NCI-H226 (cell line): ENCODE measurements around the gene LMAN2.
"Not testable (repeated sequence)": the region's sequence is repeated elsewhere in the genome, so short reads cannot be mapped to it uniquely, and the experiment has no call there.

Experiments
- DNase-seq: peaks from one replicate; pipeline ENCODE4 v3.0.0-alpha.2; 2015

LMAN2 gene

DNA sequence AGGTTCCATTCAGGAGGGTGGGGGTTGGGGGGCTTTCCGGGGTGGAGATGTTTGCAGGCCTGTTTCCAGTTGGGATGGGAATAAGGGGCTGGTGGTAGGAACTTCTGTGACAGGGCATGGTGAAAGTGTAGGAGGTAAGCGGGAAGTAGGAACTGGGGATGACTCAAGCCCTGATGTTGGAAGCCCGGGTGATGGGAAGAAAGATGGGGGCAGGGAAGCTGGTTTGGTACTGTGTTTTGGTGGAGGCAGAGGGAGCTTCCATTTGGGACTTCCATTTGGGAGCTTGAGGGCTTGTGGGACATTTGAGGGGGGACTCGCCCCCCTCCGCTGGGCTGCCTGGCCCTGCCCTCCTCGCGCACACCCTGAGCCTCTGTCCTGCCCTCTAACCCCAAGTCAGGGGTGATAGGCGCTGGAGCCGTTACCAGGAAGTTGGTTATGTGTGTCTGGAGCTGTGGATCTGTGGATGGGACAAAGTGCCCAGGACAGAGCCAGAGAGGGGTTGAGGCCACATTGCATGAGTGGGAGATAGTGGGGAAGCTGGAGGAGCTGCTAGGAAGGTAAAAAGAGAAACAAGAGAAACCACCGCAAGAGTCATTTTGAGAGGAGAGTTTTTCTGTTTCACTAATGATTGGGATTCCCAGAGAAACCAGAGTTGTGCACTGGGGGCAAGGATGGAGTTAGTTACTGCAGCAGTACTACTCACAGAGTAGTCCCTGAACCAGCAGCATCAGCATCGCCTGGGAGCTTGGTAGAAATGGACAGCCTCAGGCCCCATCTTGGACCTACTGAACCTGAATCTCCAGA is 12.9 kb upstream of the LMAN2 start:
- DNase-seq, result peak; percentile 24

DNA sequence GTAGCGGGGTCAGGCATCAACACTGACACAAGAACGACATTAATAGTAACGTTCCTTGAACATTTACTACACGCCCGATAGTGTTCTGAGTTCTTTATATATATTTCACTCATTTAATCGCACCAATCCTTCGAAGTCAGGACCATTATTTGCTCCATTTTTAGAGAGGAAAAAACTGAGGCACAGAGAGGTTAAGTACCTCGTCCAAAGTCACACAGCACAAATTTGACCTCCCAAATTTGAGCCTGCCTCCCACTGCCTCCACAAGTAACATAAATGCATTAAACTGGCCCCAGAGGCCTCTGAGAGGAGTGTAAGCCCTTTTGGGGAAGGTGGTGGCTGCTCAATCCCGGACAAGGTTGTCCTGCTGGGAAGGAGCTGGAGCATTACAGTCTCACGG is 12.1 kb upstream of the LMAN2 start:
- DNase-seq, result no peak

GRCh38 chr5:177362610-177363507 is 11.4 kb upstream of the LMAN2 start:
- DNase-seq, result peak; percentile 47

DNA sequence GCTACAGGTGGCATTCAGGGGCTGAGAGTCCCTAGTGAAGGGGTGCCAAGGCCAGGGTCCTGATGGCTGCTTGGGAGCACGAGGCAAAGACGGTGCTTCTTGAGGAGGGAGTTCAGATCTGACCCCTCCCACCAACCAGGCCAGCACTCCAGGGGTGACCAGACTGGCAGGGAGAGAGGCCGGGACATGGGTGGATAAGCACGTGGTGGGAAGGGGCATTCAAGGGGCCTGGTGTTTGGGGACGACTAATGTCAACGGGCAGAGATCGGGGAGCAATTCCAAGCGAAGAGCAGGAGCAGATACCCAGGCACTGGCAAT is 10.8 kb upstream of the LMAN2 start:
- no peak for DNase-seq

DNA sequence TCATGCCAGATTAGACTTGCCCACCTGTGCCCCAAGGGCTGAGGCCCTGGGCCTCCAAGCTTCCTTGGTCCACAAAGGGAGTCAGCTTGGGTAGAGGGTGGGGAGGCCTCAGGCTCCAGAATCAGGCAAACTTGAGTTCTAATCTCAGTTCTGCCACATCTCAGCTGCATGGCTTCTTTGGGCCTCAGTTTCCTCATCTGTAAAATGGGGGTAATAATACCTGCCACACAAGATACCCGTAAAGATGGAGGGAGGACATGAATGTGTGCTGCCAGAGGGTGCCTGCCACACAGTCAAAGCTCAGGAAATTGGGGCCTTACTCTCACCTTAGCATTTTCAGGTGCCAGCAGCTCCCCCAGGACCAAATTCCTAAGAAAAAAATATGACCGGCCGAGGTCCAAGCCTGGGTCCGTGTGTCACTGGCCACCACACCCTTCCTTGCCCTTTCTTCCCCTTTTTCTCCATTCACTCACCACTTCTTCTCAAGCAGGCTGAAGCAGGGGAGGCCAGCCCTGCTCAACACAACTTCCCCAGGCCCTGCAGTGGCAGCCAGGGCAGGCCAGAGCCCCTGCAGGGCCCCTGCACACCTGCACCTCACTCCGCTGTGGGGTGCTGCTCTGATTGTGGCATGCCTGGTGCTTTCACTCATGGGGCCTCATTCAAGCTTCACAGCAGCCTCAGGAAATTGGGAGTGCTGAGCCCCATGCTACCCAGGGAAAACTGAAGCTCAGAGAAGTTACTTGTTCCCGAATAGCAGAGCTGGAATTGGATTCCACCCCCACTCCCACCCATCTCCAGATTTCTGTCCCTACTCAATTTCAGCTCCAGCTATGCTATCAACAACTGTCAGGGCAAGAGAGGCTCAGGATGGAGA is 10.2 kb upstream of the LMAN2 start:
- no peak for DNase-seq

DNA sequence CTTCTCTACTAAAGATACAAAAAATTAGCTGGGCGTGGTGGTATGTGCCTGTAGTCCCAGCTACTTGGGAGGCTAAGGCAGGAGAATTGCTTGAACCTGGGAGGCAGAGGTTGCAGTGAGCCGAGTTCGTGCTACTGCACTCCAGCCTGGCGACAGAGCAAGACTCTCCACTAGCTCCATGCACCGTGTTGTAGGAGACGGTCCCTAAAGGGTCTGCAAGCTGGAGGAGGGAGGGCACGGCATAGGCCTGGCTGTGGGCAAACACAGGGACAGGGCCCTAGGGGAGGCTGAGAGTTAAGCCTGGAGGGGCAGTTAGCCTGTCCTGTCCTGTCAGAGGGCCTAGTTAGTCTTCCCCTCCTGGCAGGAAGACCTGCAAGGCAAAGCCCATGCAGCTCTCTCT is 9.3 kb upstream of the LMAN2 start:
- not testable (repeated sequence) for DNase-seq

DNA sequence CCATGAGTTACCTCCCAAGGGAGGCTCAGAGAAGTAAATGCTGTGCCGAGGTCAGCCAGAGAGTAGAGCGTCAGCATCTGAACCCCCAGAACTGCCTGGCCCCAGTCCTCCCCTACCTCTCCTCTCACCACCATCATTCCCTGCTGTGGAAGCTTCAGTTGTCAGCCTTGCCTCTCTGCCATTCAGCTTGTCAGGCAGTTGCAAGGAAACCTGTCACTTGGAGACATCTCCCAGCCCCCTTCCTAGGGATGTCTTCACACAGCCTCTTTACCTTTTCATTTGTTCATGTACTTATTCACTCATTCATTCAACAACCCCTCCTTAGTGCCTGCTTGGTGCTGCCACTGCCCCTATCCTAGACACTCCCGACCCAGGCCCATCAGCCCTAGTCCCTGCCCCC is 8.4 kb upstream of the LMAN2 start:
- DNase-seq, result no peak

DNA sequence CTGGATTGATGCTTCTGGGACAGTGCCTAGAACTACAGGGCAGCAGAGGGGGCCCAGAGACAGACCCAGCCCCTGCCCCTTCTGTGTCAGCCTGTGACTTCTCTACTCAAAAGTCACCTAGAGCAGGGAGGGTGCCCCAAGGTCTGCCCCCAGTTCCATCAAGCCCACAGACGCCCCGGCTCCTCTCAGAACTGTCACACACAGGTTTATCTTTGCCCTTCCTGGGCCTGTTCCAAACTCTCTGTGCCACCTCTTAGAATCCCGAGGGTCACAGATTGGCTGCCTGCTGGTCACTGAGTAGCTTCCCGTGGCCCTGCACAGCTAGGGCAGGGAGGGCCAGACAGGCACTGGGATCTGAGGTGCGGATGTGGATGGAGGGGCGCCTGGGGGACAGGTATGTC is 8.0 kb upstream of the LMAN2 start:
- DNase-seq, result no peak

GRCh38 chr5:177358370-177358819 is 6.9 kb upstream of the LMAN2 start:
- DNase-seq, result no peak

- DNase-seq, result peak; percentile 68
Measured at GRCh38 chr5:177357459-177358351, 6.2 kb upstream of the LMAN2 start, which contains the start of gene RGS14. Gene RGS14 (plus strand): TSS chr5:177357924. CDS start chr5:177358025, 101 bp downstream.

GRCh38 chr5:177357146-177357458 is 5.6 kb upstream of the LMAN2 start:
- no peak for DNase-seq

DNA sequence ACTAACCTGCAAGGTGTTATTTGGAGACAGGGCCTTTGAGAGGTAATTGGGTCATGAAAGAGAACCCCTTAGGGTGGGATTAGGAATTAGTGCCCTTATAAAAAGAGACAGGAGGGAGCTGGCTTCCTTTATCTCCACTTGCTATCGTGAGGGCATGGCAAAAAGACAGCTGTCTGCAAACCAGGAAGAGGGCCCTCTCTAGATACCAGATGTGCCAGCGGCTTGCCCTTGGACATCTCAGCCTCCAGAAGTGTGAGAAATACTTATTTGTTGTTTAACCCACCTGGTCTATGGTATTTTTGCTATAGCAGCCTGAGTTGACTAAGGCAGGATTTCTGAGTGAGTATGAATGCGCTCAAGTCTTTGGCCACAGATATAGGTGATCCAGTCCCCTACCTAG is 5.3 kb upstream of the LMAN2 start:
- no peak for DNase-seq

DNA sequence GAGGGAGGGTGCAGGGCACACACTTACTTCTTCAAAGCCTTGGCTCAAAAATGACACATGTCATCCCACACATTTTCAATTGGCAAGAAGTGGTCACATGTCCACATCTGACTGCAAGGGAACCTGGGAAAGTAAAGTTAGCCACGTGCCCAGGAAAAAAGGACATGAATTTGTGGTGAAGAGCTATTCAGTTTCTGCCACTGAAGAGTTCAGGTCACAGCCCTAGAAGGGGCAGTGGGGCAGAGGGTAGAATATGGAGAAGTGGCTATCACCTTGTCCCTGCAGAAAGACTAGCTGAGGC is 4.3 kb upstream of the LMAN2 start:
- DNase-seq, result no peak

GRCh38 chr5:177355162-177355867 is 3.8 kb upstream of the LMAN2 start:
- no peak for DNase-seq

DNA sequence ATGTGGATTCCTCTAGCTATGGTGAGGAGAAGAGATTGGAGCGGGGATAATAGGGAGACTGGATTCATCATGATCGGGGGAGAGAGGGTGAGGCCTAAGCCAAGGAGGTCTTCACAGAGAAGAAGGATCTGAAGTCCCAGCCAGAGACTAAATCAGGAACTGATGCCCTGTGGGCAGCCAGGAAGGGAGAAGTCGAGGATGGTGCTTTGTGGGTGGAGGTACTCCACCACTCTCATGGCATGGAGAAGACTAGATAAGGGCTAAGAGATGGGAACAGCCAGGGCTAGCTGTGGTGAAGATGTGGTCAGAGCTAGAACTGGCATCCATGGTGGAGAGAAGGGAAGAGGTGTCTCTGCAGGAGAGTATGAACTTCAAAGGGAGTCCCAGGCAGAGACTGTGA is 3.2 kb upstream of the LMAN2 start:
- DNase-seq, result no peak

DNA sequence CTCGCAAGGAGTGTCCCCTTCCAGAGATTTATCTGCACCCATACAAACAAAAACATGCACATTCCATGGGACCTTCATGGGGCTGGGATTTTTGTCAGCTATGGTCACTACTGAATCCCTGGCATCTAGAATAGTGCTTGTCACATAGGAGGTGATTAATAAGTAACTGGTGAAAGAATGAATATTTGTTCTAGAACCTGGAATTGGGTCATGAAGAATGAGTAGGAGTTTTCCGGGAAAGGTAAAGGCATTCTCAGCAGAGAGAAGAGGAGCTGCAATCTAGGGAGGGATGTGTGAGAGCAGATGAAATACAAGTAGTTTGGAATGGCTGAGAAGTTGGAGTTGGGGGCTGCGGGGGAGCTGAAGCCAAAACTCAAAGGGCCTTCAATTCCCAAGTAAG is 2.8 kb upstream of the LMAN2 start:
- DNase-seq, result no peak

GRCh38 chr5:177353093-177353492 is 1.6 kb upstream of the LMAN2 start:
- no peak for DNase-seq

DNA sequence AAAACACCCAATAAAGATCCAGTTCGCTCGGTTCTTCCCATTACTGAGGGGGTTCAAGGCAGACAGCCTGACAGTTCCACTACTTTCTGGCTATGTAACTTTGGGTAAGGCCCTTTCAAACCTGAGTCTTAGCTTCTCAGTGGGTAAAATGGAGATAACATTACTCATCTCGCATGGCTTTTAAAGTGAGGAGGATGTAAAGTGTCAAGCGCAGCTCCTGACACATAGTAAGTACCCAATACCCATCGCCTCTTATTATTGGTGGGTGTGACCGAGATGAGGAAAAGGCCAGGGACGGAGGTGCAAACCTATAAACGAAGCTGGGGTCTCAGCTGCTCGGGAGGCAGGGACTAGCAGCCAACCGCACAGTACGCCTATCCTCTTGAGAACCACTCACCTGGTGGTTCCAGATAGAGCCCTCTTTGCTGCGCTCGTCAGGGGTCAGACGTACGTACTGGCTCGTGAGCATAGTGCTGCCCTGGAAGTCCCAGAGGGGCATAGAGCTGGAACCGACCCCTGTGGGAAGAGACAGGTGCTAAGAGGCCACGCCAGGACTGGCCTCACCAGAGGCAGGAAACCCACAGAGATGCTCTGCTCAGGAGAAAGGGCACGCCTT is 584 bp downstream of the LMAN2 start:
- no peak for DNase-seq

GRCh38 chr5:177349762-177350161 is 1.7 kb downstream of the LMAN2 start:
- DNase-seq, result no peak

DNA sequence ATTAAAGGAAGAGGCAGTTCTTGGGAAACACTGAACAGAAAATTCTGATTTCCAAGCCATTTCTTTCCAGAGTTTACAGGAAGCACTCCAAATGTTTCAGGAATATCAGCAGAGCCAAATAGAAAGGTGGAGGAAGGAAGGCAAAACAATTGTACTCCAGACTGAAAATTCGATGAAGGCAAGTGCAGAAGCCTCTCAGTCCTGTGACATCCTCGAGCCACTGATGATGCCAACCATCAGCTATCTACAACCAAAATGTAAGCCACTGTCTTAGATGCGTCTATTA is 2.2 kb downstream of the LMAN2 start:
- DNase-seq, result no peak

DNA sequence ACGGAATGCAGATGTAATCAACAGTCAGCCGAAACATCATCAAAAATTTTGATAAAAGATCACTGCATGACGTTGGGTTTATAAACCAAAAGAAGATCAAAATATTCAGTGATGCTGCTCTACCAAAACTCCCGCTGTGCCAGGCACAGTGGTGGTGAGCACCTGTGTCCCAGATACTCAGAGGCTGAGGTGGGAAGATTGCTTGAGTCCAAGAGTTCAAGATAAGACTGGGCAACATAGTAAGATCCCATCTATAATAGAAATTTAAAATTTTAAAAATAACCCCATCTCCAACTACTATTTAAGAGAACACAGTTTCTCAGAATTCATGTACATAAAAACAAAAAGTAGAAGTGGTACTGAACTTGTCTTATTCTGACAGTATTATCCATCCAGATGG is 3.8 kb downstream of the LMAN2 start:
- DNase-seq, result no peak

DNA sequence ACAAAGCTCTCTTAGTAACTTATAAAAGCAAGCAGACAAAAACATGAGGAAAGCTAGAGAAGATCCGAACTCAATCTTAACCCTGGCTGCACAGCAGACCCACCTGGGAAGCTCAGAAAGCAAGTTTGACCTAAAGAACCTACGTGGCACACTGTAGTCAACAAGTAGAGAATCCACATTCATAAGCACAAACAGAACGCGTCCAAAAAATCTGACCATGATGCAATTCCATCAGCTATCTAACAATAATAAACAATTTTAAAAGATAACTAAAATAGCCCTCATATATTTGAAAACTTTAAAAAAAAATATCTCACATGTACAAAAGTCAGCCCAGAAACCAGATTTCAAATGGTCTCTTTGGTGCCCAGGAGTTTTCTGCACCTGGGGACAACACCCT is 4.6 kb downstream of the LMAN2 start:
- DNase-seq, result no peak
